ENCODE measurements around the gene FCN3.

GRCh38 chr1:27380766-27381733 is 6.4 kb upstream of the FCN3 start:
- no peak for TF ChIP-seq CTCF (IDR thresholded peaks at IDR 0.05)
- no peak for TF ChIP-seq EZH2 (IDR thresholded peaks at IDR 0.05; ENCODE audit: borderline replicate concordance, insufficient read depth, low read depth, low read length, poor library complexity, severe bottlenecking)
